Globus pallidus (tissue), 1 donor: ENCODE measurements around the gene IGDCC3.
"Not testable (repeated sequence)": the region's sequence is repeated elsewhere in the genome, so short reads cannot be mapped to it uniquely, and the experiment has no call there.

Experiments used
- DNase-seq: peaks from one replicate; pipeline ENCODE4 v3.0.0-alpha.2; 2015; ENCODE audit warnings: low spot score

Gene IGDCC3

GRCh38 chr15:65406424-65407000, 28.7 kb upstream of the IGDCC3 start:
- DNase-seq: no peak

- no peak for DNase-seq
Observed at GRCh38 chr15:65405791-65406423, 28.1 kb upstream of the IGDCC3 start.

DNA sequence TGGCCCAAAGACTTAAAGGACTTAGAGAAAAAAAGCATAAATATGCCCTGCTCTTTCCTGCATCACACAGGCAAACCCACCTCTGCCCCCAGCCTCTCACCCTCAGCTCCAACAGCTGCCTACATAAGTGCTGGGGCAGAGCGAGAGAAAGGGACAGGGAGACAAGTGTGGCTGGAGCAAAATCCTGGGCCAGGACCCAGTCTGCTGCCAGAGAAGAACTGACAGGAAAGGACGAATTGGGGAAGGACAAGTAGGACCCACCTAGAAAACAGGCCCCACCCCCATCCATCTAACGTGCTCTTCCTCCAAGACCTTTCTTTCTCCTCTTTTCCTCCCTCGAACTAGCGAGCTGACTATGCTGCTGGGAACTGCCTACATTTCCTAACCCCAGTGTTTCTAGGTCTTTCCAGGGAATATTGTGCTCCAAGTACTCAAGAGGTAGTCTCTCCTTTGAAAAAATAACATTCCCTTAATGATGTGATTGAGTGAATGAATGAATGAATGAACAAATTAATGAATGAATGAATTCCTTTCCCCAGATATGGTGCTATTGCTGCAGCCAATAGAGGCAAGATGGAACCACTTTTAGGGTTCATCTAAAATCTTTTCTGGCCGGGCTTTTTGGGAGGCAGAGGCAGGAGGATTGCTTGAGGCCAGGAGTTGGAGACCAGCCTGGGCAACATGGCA, 26.5 kb upstream of the IGDCC3 start:
- DNase-seq: no peak

GRCh38 chr15:65402961-65403360, 25.2 kb upstream of the IGDCC3 start:
- DNase-seq: no peak

DNA sequence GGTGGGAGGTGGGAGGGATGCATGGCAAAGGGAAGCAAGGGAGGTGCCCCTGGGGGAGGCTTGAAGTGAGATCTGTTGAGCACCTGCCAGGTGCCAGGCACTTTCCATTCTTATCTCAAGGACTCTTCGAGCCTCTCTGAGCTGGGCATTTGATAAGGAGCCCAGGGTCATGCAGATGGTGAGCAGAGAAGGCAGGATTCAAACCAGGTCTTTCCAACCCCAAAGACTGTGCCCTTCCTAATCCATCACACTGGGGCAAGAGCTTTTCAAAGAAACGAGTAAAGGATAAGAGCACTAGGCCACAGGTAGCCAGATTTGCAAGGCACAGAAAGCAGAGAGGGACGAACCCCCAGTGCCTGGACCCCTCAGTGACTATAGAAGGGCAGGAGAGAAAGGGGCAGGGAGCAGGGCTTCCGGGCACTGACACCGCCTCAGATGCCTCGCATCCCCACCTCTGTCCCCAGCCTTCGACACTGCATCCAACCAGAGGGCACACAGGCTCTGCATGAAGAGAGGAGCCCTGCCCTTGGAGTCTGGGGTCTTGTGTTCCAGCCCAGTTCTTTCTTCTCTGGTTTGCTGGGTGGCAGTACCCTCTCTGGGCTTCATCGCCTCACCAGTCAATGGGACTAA, 23.9 kb upstream of the IGDCC3 start:
- DNase-seq: no peak

- no peak for DNase-seq
Observed at GRCh38 chr15:65400760-65401610, 23.2 kb upstream of the IGDCC3 start.

- no peak for DNase-seq
Observed at GRCh38 chr15:65399997-65400396, 22.2 kb upstream of the IGDCC3 start.

GRCh38 chr15:65399001-65399706, 21.4 kb upstream of the IGDCC3 start:
- DNase-seq: no peak

GRCh38 chr15:65398486-65398885, 20.7 kb upstream of the IGDCC3 start:
- DNase-seq: not testable (repeated sequence)

DNA sequence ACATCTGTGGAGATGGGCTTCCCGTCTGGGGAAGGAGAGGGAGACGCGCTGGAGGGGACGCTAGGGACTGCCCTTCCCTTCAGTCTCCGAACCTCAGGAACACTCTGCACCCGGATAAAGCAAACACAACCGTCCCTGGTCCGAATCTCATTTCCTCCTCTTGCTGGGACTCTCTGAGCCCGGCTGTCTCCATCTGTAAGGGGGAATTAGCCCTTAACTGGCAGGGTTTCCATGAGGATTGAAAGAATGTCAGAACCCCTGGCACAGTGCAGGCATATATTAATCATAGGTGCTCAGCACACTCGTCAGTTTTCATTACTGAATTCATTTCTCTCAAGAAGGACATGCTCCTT, 19.1 kb upstream of the IGDCC3 start:
- no peak for DNase-seq

DNA sequence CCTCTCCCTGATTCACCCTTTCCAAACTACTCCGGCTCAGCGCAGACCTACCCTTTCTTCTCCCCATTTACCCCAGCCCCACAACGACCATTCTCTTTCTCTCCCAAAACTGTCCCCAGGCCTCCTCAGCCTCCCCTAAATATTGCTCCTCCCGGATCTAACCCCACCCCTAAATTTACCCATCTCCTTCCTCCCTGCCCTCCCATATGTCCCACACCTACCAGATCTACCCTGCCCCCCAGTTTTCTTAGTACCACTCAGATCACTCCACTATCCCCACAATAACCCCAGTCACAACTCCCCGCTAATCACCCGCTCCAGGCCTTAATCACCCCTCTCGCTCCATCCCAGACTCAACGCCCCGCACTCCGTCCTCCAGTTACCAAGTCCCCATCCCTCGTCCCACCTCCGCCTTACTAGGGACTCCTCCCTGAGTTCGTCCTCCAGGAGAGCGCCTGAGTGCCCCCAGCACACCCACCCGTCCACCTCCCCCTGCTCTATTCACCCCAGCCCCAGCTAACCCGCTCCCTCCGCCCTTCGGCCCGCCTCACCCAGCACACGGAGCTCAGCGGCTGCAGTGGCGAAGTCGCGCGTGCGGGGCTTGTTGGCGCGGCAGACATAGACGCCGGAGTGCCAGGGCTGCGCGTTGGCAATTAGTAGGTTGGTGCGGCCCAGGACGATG, 18.6 kb upstream of the IGDCC3 start:
- no peak for DNase-seq

- DNase-seq: no peak
Observed at GRCh38 chr15:65395567-65396202, 17.9 kb upstream of the IGDCC3 start.

DNA sequence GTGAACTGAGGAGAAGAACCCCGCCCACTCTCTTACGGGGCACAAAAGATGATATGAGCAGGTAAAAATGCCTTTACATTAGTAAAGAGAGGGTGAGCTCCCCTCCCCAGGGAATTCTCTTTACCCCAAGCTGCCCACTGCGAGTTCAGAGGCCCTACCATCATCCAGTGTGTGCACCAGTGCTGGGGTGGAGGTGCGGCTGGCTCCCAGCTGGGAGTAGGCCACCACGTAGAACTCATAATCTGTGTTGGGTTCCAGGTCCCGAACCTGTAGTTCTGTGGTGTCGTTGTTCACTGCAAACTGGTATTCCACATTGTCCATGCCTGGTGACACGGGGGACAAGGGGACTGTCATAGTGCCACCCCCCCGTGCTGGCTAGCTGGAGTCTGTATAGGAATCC, 17.1 kb upstream of the IGDCC3 start:
- DNase-seq: no peak

- DNase-seq: no peak
Observed at GRCh38 chr15:65394280-65394789, 16.5 kb upstream of the IGDCC3 start.

- no peak for DNase-seq
Observed at GRCh38 chr15:65393557-65393956, 15.8 kb upstream of the IGDCC3 start.

DNA sequence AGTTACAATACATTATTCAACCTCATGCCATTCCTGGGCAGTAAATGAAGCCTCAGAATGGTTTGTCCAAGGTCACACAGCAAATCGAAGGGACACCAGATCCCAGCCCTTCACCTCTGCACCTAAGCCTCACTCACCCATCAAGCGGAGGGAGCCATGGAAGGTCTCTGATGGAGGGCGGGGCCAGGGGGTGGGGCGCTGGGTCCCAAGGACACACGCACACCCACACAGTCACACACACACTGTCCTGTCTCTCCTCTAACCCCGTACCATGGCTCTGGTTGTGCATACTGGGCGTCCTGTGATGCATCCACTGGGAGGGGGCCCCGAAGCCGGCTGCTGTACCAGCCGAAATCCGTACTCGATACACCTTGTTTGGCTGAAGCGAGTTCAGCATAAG, 15.3 kb upstream of the IGDCC3 start:
- no peak for DNase-seq

DNA sequence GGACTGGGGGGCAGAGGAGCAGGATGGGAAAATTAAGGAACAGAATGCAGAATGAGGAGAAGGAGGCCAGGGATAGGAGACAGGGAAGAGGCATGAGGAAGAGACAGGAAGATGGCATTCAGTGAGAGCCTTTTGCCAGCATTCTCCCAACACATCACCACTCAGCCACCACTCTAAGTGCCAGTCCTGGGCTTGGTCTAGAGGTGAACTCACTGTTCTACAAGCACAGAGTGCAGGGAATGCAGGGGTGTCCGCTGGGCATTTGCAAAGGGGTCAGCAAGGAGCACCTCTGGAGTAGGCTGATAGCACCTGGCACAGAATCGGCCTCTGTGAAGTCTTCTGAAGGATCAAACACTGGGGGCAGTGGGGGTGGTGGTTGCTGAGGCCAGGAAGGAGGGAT, 14.6 kb upstream of the IGDCC3 start:
- no peak for DNase-seq

- no peak for DNase-seq
Observed at GRCh38 chr15:65391732-65392131, 13.9 kb upstream of the IGDCC3 start.

- DNase-seq: no peak
Observed at GRCh38 chr15:65390447-65390846, 12.6 kb upstream of the IGDCC3 start.

GRCh38 chr15:65389226-65389625, 11.4 kb upstream of the IGDCC3 start:
- no peak for DNase-seq
